ENCODE data around the gene IMMP2L. TPM values are rescaled to one million over a fixed set of nuclear protein-coding genes. Genes with fewer than 3 reads are reported as not detected.
"Not testable (repeated sequence)": the region's sequence is repeated elsewhere in the genome, so short reads cannot be mapped to it uniquely, and the experiment has no call there.

IMMP2L gene
- total RNA-seq, 1 experiment from 2014 or later = 8.8 TPM

DNA sequence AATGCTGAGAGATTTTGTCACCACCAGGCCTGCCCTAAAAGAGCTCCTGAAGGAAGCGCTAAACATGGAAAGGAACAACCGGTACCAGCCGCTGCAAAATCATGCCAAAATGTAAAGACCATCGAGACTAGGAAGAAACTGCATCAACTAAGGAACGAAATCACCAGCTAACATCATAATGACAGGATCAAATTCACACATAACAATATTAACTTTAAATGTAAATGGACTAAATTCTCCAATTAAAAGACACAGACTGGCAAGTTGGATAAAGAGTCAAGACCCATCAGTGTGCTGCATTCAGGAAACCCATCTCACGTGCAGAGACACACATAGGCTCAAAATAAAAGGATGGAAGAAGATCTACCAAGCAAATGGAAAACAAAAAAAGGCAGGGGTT is 114.8 kb downstream of the IMMP2L start:
- in situ Hi-C loops (cut with HindIII; ENCODE audit: low pct_unique_long_range_greater_than_20kb, low sequenced_read_pairs) = not testable (repeated sequence)

DNA sequence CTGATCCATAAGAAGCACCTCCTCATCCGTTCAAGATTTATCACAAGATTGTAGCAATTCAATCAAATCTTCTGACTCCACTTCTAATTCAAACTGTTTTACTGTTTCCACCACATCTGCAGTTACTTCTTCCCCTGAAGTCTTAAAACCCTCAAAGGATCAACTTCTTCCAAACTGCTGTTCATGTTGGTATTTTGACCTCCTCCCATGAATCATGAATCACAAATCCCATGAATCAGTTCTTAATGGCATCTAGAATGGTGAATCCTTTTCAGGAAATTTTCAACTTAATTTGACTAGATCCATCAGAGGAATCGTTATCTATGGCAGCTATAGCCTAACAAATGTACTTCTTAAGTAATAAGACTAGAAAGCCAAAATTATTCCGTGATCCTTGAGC is 122.3 kb downstream of the IMMP2L start:
- no peak overlapping the region for H3K4me3 ChIP-seq (ENCODE audit: low read depth in 2 of 2, low read length in 2 of 2)
- H3K9me3 ChIP-seq (ENCODE audit: control insufficient read depth, insufficient read depth, low read depth, low read length) = no peaks in the 10 kb centered on the region
- H3K36me3 ChIP-seq (ENCODE audit: control insufficient read depth, insufficient read depth, low read length) = no peaks in the 10 kb centered on the region
- no peak for TF ChIP-seq TCF7L2 (IDR thresholded peaks at IDR 0.05; ENCODE audit: low read depth, low read length)
- no peak for TF ChIP-seq POLR2AphosphoS5 (IDR thresholded peaks at IDR 0.05; ENCODE audit: low read depth, low read length)
- TF ChIP-seq, protein P1, sequence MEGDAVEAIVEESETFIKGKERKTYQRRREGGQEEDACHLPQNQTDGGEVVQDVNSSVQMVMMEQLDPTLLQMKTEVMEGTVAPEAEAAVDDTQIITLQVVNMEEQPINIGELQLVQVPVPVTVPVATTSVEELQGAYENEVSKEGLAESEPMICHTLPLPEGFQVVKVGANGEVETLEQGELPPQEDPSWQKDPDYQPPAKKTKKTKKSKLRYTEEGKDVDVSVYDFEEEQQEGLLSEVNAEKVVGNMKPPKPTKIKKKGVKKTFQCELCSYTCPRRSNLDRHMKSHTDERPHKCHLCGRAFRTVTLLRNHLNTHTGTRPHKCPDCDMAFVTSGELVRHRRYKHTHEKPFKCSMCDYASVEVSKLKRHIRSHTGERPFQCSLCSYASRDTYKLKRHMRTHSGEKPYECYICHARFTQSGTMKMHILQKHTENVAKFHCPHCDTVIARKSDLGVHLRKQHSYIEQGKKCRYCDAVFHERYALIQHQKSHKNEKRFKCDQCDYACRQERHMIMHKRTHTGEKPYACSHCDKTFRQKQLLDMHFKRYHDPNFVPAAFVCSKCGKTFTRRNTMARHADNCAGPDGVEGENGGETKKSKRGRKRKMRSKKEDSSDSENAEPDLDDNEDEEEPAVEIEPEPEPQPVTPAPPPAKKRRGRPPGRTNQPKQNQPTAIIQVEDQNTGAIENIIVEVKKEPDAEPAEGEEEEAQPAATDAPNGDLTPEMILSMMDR (IDR thresholded peaks at IDR 0.05) = no peak
- no peak for TF ChIP-seq SIN3A (IDR thresholded peaks at IDR 0.05; ENCODE audit: borderline replicate concordance, insufficient read depth, low read depth, low read length)
- TF ChIP-seq, protein P2, sequence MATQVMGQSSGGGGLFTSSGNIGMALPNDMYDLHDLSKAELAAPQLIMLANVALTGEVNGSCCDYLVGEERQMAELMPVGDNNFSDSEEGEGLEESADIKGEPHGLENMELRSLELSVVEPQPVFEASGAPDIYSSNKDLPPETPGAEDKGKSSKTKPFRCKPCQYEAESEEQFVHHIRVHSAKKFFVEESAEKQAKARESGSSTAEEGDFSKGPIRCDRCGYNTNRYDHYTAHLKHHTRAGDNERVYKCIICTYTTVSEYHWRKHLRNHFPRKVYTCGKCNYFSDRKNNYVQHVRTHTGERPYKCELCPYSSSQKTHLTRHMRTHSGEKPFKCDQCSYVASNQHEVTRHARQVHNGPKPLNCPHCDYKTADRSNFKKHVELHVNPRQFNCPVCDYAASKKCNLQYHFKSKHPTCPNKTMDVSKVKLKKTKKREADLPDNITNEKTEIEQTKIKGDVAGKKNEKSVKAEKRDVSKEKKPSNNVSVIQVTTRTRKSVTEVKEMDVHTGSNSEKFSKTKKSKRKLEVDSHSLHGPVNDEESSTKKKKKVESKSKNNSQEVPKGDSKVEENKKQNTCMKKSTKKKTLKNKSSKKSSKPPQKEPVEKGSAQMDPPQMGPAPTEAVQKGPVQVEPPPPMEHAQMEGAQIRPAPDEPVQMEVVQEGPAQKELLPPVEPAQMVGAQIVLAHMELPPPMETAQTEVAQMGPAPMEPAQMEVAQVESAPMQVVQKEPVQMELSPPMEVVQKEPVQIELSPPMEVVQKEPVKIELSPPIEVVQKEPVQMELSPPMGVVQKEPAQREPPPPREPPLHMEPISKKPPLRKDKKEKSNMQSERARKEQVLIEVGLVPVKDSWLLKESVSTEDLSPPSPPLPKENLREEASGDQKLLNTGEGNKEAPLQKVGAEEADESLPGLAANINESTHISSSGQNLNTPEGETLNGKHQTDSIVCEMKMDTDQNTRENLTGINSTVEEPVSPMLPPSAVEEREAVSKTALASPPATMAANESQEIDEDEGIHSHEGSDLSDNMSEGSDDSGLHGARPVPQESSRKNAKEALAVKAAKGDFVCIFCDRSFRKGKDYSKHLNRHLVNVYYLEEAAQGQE (IDR thresholded peaks at IDR 0.05; ENCODE audit: insufficient read depth in 1 of 2, low read depth in 2 of 2, low read length in 1 of 2) = no peak
- in situ Hi-C loops (cut with HindIII; ENCODE audit: low pct_unique_long_range_greater_than_20kb, low sequenced_read_pairs) = no loop called here
- no peak for ATAC-seq
- DNase-seq (ENCODE audit: low read depth, low spot score) = no peak
- BruUV-seq (replicated peaks) = no TSS peak
- no peaks in the 10 kb centered on the region for H3K4me1 ChIP-seq (ENCODE audit: control insufficient read depth, insufficient read depth, low read length)
- POLR2A ChIA-PET = no interaction called here
- no peak overlapping the region for H3K27ac ChIP-seq (ENCODE audit: low read length)
- H3K27me3 ChIP-seq (ENCODE audit: control insufficient read depth, insufficient read depth, low read length) = no peaks in the 10 kb centered on the region
- CTCF ChIA-PET = no interaction called here
- intact Hi-C loops (cut with micrococcal nuclease; ENCODE audit: unreplicated experiment) = no loop called here

More for the DNA sequence above, 114.8 kb downstream of the IMMP2L start:
- H3K27ac ChIP-seq (ENCODE audit: low read length); H3K4me1 ChIP-seq (ENCODE audit: control insufficient read depth, insufficient read depth, low read length); H3K27me3 ChIP-seq (ENCODE audit: control insufficient read depth, insufficient read depth, low read length); ATAC-seq; BruUV-seq (replicated peaks); CTCF ChIA-PET; H3K9me3 ChIP-seq (ENCODE audit: control insufficient read depth, insufficient read depth, low read depth, low read length); DNase-seq (ENCODE audit: low read depth, low spot score); POLR2A ChIA-PET; H3K4me3 ChIP-seq (ENCODE audit: low read depth in 2 of 2, low read length in 2 of 2); H3K36me3 ChIP-seq (ENCODE audit: control insufficient read depth, insufficient read depth, low read length); intact Hi-C loops (cut with micrococcal nuclease; ENCODE audit: unreplicated experiment): not testable (repeated sequence)

DNA sequence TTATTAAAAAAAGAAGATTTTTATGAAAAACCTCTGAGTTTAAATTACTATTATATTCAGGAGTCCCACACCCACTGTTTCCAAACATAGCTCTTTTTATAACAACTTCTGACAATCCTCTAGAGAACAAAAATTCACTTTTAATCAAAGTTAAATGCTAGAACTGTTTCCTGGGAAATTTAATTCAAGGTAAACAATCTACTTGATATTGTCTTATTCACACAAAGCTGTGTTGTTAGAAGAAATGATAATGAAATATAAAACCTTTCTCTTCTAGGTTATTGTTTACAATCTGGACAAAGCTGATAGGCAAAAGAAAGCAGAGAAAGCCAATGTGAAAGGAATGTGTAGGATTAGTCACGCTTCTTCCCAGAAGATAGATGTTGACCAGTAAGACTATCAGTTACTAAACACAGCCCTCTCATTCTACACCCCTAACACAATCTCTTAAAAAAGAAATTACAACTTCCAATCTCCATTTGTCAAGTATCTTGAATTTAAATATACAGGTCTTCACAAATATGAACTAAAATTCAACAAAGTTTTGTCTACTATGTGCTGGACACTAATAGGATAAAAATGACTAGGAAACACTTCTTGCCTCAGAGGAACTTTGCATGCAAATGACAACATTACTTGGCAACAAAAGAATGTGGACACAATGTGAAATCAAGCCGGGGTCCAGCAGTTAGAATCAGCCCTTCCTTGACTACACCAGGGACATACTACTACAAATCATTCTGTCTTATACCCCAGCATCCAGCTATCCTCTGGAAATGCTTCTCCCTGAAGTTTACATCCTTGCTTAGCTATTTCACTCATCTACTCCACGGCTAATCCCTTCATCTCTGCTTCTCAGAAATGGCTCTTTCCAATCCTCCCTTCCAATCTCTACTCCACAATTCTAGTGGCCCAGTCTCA is 123.7 kb downstream of the IMMP2L start:
- TF ChIP-seq, protein P1 (IDR thresholded peaks at IDR 0.05) = no peak
- TF ChIP-seq SIN3A (IDR thresholded peaks at IDR 0.05; ENCODE audit: borderline replicate concordance, insufficient read depth, low read depth, low read length) = no peak
- TF ChIP-seq TCF7L2 (IDR thresholded peaks at IDR 0.05; ENCODE audit: low read depth, low read length) = no peak
- TF ChIP-seq, protein P2 (IDR thresholded peaks at IDR 0.05; ENCODE audit: insufficient read depth in 1 of 2, low read depth in 2 of 2, low read length in 1 of 2) = no peak
- TF ChIP-seq POLR2AphosphoS5 (IDR thresholded peaks at IDR 0.05; ENCODE audit: low read depth, low read length) = no peak
- no peak for ATAC-seq
- Histone ChIP-seq H3K9me3 (ENCODE audit: control insufficient read depth, insufficient read depth, low read depth, low read length) (no peaks in the 10 kb centered on the region), H3K27ac (ENCODE audit: low read length) (no peak overlapping the region), H3K4me1 (ENCODE audit: control insufficient read depth, insufficient read depth, low read length) (no peaks in the 10 kb centered on the region), H3K4me3 (ENCODE audit: low read depth in 2 of 2, low read length in 2 of 2) (no peak overlapping the region), H3K27me3 (ENCODE audit: control insufficient read depth, insufficient read depth, low read length) (no peaks in the 10 kb centered on the region), H3K36me3 (ENCODE audit: control insufficient read depth, insufficient read depth, low read length) (no peaks in the 10 kb centered on the region)
- intact Hi-C loops (cut with micrococcal nuclease; ENCODE audit: unreplicated experiment) = no loop called here
- CTCF ChIA-PET = no interaction called here
- POLR2A ChIA-PET = no interaction called here
- in situ Hi-C loops (cut with HindIII; ENCODE audit: low pct_unique_long_range_greater_than_20kb, low sequenced_read_pairs) = no loop called here
- no TSS peak for BruUV-seq (replicated peaks)
- DNase-seq (ENCODE audit: low read depth, low spot score) = no peak
